AG10803 (cell line): ENCODE results near the gene NOS1AP.
"Not testable (repeated sequence)": the region's sequence is repeated elsewhere in the genome, so short reads cannot be mapped to it uniquely, and the experiment has no call there.

ENCODE experiments used
- DNase-seq: peaks from one replicate; pipeline ENCODE4 v3.0.0; 2010; ENCODE audit warnings: low read depth
- H3K4me3 ChIP-seq: 2 replicates; pipeline ENCODE4 v1.5.1; 2011; ENCODE audit warnings: mild to moderate bottlenecking, low read length, control low read depth
- TF ChIP-seq, protein P1 (sequence below): conservative IDR thresholded peaks from 2 replicates; pipeline ENCODE4 v1.5.1; 2011; ENCODE audit warnings: mild to moderate bottlenecking, low read length, control low read depth, inconsistent platforms

NOS1AP gene

DNA sequence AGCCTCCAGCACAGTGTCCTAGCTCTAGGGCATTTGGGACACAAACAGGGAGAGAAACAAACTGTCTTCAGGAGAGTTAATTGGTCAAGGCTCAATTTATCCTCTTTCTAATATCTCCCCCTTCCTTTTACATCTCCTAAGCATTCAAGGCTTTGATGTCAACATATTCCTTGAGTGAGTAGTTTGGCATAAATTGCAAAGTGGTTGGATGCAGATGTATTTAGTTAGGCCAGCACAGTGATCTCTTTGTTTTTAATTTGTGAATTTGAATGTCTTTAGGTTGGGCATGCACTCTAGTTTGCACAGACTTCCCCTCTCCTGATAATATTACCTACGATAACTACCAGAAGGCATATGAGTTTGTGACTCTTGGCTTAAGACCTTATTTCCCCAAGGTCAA lies 33.3 kb upstream of the NOS1AP start:
- peak; percentile 64 for DNase-seq
- no peak overlapping the region for H3K4me3 ChIP-seq
- TF ChIP-seq, protein P1, sequence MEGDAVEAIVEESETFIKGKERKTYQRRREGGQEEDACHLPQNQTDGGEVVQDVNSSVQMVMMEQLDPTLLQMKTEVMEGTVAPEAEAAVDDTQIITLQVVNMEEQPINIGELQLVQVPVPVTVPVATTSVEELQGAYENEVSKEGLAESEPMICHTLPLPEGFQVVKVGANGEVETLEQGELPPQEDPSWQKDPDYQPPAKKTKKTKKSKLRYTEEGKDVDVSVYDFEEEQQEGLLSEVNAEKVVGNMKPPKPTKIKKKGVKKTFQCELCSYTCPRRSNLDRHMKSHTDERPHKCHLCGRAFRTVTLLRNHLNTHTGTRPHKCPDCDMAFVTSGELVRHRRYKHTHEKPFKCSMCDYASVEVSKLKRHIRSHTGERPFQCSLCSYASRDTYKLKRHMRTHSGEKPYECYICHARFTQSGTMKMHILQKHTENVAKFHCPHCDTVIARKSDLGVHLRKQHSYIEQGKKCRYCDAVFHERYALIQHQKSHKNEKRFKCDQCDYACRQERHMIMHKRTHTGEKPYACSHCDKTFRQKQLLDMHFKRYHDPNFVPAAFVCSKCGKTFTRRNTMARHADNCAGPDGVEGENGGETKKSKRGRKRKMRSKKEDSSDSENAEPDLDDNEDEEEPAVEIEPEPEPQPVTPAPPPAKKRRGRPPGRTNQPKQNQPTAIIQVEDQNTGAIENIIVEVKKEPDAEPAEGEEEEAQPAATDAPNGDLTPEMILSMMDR: no peak

DNA sequence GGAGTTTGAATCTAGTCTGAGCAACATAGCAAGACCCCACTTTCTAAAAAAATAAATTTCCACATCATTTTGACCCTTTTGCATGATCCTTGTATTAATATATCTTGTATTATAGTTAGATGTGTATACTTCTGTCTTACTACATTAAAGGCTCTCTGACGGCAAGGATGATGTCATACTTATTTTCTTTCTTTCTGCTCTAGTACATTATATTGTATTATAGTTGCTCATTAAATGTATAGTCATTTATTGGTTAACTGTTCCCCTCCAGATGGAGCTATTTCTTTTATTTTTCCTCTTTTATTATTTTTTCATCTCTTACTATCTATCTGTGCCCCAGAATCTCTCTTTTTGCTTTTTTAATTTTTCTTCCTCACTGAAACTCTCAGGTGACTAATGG lies 30.9 kb upstream of the NOS1AP start:
- DNase-seq: no peak
- no peak overlapping the region for H3K4me3 ChIP-seq
- TF ChIP-seq, protein P1: no peak

DNA sequence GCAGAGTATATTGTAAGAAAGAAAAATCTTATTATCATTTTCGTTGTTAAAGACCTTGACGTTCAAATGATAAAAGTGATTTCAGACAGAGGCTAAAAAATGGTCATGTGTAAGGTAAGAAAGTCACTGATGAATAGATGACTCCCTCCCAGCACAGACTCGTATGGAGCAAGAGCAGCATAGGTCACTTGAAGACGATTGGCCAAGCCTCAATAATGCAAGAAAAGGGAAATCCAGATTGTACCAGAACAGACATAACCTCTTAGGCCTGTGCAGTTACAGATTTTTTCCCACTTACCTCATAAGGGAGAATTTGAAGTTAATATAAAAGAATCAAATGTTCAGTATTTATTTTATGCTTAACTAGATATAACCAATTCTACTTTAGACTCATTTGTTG lies 29.5 kb upstream of the NOS1AP start:
- H3K4me3 ChIP-seq: no peak overlapping the region
- DNase-seq: no peak
- TF ChIP-seq, protein P1: no peak

DNA sequence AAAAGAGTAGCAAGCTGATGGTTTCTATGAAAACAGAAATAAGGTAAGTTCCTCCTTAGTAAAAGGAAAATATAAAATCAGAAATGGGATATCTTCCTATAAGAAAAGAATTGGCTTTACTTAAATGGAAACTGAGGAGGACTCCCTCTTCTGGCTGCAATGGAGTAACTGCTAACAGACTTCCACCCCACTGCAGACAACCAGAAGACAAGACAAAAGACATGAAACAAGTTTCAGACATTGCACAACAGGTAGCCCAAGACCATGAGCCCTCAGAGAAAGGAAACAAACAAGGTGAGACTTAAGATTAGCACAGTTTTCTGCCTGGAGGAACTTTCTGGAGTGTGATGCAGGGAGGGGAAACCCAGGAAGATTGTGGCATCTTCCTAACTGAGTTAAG lies 28.8 kb upstream of the NOS1AP start:
- DNase-seq: peak; percentile 54
- TF ChIP-seq, protein P1: peak; percentile 68
- no peak overlapping the region for H3K4me3 ChIP-seq

DNA sequence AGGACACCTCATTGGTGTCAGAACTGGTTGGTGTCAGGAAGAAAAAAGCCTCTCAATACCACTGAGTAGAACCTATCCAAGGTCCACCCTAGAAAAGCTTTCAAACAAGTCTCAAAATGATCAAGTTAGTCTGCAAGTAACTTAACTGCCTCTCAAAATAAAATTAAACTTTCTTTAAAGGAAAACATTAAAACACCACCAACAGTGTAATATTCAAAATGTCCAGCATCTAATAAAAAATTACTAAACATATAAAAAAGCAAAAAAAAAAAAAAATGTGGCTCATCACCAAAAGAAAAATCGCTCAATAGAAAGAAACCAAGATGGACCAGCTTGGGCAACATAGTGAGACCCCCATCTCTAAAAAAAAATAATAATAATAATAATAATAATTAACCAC lies 27.1 kb upstream of the NOS1AP start:
- TF ChIP-seq, protein P1: no peak
- H3K4me3 ChIP-seq: no peak overlapping the region
- DNase-seq: no peak

DNA sequence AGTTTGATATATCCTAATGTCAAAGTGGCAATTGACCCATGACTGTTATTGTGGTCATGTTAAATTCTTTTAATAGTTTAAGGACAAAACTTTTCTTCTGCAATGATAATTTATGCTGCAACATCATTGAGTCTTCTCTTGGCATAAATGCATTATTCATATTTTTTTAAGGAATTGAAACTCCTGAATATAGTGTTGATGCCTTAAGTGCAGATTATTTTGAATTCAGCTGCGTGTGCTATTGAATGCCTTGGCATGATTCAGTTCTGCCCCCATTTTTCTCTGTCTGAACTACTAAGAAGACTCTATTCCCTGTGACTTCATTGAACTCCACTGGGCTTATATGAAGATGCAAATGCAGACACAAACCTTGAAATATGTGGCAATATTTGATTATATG lies 22.6 kb upstream of the NOS1AP start:
- no peak for DNase-seq
- TF ChIP-seq, protein P1: no peak
- H3K4me3 ChIP-seq: no peak overlapping the region

DNA sequence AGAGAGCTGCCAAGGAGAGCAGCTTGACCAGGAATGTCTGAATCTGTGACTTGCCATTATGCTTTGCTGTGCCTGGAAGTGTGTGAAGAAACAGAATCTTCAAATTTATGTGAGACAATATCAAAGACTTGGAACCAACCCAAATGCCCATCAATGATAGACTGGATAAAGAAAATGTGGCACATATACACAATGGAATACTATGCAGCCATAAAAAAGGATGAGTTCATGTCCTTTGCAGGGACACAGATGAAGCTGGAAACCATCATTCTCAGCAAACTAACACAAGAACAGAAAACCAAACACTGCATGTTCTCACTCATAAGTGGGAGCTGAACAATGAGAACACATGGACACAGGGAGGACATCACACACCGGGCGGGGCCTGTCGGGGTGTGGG lies 15.5 kb upstream of the NOS1AP start:
- DNase-seq, H3K4me3 ChIP-seq: not testable (repeated sequence)

DNA sequence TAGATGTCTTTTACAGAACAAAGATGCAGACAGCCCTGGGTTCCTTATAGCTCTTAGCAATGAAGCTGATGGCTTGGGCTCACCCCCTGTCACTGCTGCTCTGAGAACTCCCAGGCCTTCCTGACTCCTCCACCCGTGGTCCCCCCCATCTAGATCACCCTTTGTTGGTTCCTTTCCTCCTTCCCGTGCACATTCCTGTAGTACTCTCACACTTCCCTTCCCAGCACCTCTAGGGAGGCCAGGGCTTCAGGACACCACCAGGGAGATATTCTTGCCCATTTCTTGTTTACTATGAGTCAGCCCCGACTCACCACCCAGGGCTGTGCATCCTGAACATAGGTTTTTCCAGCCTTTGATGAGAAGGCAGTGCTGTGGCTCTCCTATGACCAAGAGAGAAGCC lies 14.4 kb upstream of the NOS1AP start:
- TF ChIP-seq, protein P1: no peak
- no peak overlapping the region for H3K4me3 ChIP-seq
- DNase-seq: peak; percentile 48
